Vagina (tissue), 2 donors: Measurements from ENCODE around the gene PDE4D. TPM values are rescaled to one million over a fixed set of nuclear protein-coding genes. Genes with fewer than 3 reads are reported as not detected.
"Not testable (repeated sequence)": the region's sequence is repeated elsewhere in the genome, so short reads cannot be mapped to it uniquely, and the experiment has no call there.

Experiments used
- DNase-seq, 2 donors: peaks; one replicate each; pipeline ENCODE4 v3.0.0-alpha.2; 2017; ENCODE audit errors: extremely low spot score in 2 of 2
- H3K27ac ChIP-seq: fragments of 200-600 bp; sonication (generic); one replicate; pipeline ENCODE4 v1.5.1; 2019
- H3K27me3 ChIP-seq: fragments of 200-600 bp; sonication (generic); one replicate; pipeline ENCODE4 v1.5.1; 2019
- H3K36me3 ChIP-seq, 2 donors: fragments of 200-600 bp; sonication (generic); one replicate each; pipeline ENCODE4 v1.5.1; 2017 to 2019
- H3K4me1 ChIP-seq: fragments of 200-600 bp; sonication (generic); one replicate; pipeline ENCODE4 v1.5.1; 2019
- H3K4me3 ChIP-seq, 2 donors: fragments of 200-600 bp; sonication (generic); 1 replicate in 1 of 2; 2 replicates in 1 of 2; pipeline ENCODE4 v1.5.1; 2016 to 2019
- H3K9me3 ChIP-seq: fragments of 200-600 bp; sonication (generic); one replicate; pipeline ENCODE4 v1.5.1; 2019
- POLR2A ChIP-seq, 2 donors: fragments of 450-650 bp; IDR thresholded peaks; one replicate each; pipeline ENCODE4 v1.6.1; 2017; ENCODE audit warnings: antibody characterized with exemption in 2 of 2, mild to moderate bottlenecking in 2 of 2, moderate library complexity in 2 of 2
- POLR2AphosphoS5 ChIP-seq, 2 donors: sonication (generic); formaldehyde crosslinking; IDR thresholded peaks; one replicate each; pipeline ENCODE4 v1.9.0; 2017; ENCODE audit warnings: antibody characterized with exemption in 2 of 2, mild to moderate bottlenecking in 2 of 2, low read depth in 1 of 2; ENCODE audit not compliant: insufficient read depth in 1 of 2
- intact Hi-C: fragments of 100-400 bp; cut with DNase I; formaldehyde crosslinking; loops from one replicate; pipeline ENCODE4 v1.15.1; 2023
- total RNA-seq: library from RNA; depleted of rRNA; stranded (reverse); fragments of >200 nt; gene quantifications from one replicate; pipeline ENCODE4 v1.2.3, GENCODE V29; 2016
- TF ChIP-seq, protein P1 (sequence below), 3 experiments: fragments of 450-650 bp in 2 of 3; fragments of 200-600 bp in 1 of 3; sonication (generic) in 1 of 3; IDR thresholded peaks; one replicate each; pipeline ENCODE4 v1.5.1; 2017 to 2019; ENCODE audit warnings: antibody characterized with exemption in 3 of 3, mild to moderate bottlenecking in 2 of 3, moderate library complexity in 2 of 3

Gene PDE4D
- total RNA-seq, 1 donor from 2014 or later, result 86.9 TPM

DNA sequence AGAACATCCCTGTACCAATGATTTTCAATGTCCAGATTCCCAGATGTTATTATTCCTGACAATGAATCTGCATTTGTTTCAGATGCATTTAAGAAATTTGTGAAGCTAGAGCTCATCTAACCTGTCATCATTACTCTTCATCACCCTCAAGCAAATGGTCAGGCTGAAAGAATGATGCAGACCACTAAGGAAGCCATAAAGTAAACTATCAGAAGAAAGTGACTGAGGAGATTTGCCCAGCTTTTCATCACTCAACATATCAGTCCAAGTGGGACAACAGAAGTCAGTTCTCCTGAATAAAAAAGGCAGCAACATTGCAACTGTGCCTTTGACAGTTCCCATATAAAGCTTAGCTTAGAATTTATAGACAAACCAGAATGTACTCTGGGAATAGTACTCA lies 419.9 kb downstream of the PDE4D start:
- TF ChIP-seq POLR2A (IDR thresholded peaks at IDR 0.05), result no peak
- TF ChIP-seq, protein P1, sequence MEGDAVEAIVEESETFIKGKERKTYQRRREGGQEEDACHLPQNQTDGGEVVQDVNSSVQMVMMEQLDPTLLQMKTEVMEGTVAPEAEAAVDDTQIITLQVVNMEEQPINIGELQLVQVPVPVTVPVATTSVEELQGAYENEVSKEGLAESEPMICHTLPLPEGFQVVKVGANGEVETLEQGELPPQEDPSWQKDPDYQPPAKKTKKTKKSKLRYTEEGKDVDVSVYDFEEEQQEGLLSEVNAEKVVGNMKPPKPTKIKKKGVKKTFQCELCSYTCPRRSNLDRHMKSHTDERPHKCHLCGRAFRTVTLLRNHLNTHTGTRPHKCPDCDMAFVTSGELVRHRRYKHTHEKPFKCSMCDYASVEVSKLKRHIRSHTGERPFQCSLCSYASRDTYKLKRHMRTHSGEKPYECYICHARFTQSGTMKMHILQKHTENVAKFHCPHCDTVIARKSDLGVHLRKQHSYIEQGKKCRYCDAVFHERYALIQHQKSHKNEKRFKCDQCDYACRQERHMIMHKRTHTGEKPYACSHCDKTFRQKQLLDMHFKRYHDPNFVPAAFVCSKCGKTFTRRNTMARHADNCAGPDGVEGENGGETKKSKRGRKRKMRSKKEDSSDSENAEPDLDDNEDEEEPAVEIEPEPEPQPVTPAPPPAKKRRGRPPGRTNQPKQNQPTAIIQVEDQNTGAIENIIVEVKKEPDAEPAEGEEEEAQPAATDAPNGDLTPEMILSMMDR (IDR thresholded peaks at IDR 0.05), result no peak
- Histone ChIP-seq H3K27me3 (no peaks in the 10 kb centered on the region), H3K4me3 (no peak overlapping the region), H3K9me3 (no peaks in the 10 kb centered on the region), H3K36me3 (no peaks in the 10 kb centered on the region), H3K4me1 (no peaks in the 10 kb centered on the region), H3K27ac (no peak overlapping the region)
- intact Hi-C loops, result no loop called here
- no peak for DNase-seq

DNA sequence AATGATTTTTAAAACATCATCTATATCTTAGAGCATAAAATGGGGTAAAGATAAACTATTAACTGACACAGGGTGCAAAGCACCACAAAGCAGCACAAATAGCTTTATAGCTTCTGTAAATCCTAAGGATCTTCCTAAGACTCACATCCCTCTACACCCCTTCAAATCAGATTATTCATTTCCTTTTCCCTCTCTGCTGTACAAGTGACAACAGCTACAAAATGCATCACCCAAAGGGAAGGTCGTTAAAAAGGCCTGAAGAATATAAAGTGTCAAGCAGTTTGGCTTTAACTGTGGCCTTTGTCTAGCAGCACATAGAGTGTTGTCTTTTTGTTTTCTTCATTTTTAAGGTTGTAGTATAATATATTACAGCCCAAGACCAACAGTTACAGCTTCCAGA lies 422.1 kb downstream of the PDE4D start:
- Histone ChIP-seq H3K27me3 (no peaks in the 10 kb centered on the region), H3K27ac (no peak overlapping the region), H3K36me3 (no peaks in the 10 kb centered on the region), H3K9me3 (no peaks in the 10 kb centered on the region), H3K4me1 (no peaks in the 10 kb centered on the region), H3K4me3 (no peak overlapping the region)
- TF ChIP-seq, protein P1 (IDR thresholded peaks at IDR 0.05), result no peak
- TF ChIP-seq POLR2A (IDR thresholded peaks at IDR 0.05) (no peak), POLR2AphosphoS5 (IDR thresholded peaks at IDR 0.05; ENCODE audit: insufficient read depth in 1 of 2, low read depth in 1 of 2) (no peak)
- intact Hi-C loops, result no loop called here
- no peak for DNase-seq

- Histone ChIP-seq H3K4me3 (no peak overlapping the region), H3K27me3 (no peaks in the 10 kb centered on the region), H3K27ac (no peak overlapping the region), H3K36me3 (no peaks in the 10 kb centered on the region), H3K4me1 (no peaks in the 10 kb centered on the region), H3K9me3 (no peaks in the 10 kb centered on the region)
- TF ChIP-seq POLR2A (IDR thresholded peaks at IDR 0.05) (no peak), POLR2AphosphoS5 (IDR thresholded peaks at IDR 0.05; ENCODE audit: insufficient read depth in 1 of 2, low read depth in 1 of 2) (no peak)
- TF ChIP-seq, protein P1 (IDR thresholded peaks at IDR 0.05), result no peak
- DNase-seq, result no peak
- intact Hi-C loops, result no loop called here
Observed at GRCh38 chr5:59467969-59468368, 425.6 kb downstream of the PDE4D start.

- intact Hi-C loops, result no loop called here
- DNase-seq, result no peak
- no peaks in the 10 kb centered on the region for H3K4me1 ChIP-seq
- no peaks in the 10 kb centered on the region for H3K9me3 ChIP-seq
- TF ChIP-seq POLR2A (IDR thresholded peaks at IDR 0.05) (no peak), POLR2AphosphoS5 (IDR thresholded peaks at IDR 0.05; ENCODE audit: insufficient read depth in 1 of 2, low read depth in 1 of 2) (no peak)
- no peaks in the 10 kb centered on the region for H3K36me3 ChIP-seq
- H3K27ac ChIP-seq, result no peak overlapping the region
- no peak overlapping the region for H3K4me3 ChIP-seq
- no peaks in the 10 kb centered on the region for H3K27me3 ChIP-seq
Observed at GRCh38 chr5:59466271-59466670, 427.3 kb downstream of the PDE4D start.

DNA sequence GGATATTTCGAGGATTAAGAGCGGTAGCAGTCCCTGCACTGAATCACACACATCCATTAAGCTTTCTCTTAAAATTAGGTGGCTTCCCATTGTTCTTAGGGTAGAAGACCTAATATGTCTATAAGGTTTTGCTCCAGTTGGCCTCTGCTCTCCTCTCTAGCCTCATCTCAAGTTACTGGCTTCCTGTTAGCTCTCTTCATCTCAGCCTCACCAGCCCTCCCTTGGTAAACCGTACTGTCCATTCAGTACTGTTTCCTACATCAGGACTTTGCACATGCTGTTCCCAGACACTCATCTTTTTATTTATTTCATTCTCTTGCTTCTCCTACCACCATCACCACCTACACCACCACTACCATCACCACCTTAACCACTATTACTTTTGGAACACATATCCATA lies 428.6 kb downstream of the PDE4D start:
- Histone ChIP-seq H3K4me3 (no peak overlapping the region), H3K27ac (no peak overlapping the region), H3K36me3 (no peaks in the 10 kb centered on the region), H3K4me1 (peaks cover 4% of the 10 kb centered on the region), H3K9me3 (no peaks in the 10 kb centered on the region), H3K27me3 (no peaks in the 10 kb centered on the region)
- DNase-seq, result no peak
- intact Hi-C loops, result no loop called here
- TF ChIP-seq POLR2AphosphoS5 (IDR thresholded peaks at IDR 0.05; ENCODE audit: insufficient read depth in 1 of 2, low read depth in 1 of 2), result no peak
- no peak for TF ChIP-seq POLR2A (IDR thresholded peaks at IDR 0.05)
- TF ChIP-seq, protein P1 (IDR thresholded peaks at IDR 0.05), result no peak

DNA sequence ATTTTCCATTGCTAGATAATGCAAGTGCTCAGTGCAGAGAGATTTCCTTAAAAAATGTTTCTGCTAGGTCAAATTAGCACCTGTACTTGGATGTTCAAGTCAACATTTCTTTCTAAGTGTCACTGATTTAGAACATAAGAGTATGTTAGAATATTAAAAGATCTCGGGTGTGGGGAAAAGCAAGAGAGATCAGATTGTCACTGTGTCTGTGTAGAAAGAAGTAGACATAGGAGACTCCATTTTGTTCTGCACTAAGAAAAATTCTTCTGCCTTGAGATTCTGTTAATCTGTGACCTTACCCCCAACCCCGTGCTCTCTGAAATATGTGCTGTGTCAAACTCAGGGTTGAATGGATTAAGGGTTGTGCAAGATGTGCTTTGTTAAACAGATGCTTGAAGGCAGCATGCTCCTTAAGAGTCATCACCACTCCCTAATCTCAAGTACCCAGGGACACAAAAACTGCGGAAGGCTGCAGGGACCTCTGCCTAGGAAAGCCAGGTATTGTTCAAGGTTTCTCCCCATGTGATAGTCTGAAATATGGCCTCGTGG lies 429.8 kb downstream of the PDE4D start:
- H3K27ac ChIP-seq, intact Hi-C loops, DNase-seq: not testable (repeated sequence)

More for the DNA sequence above, 429.8 kb downstream of the PDE4D start:
- H3K27me3 ChIP-seq, H3K4me1 ChIP-seq, H3K4me3 ChIP-seq, H3K36me3 ChIP-seq, H3K9me3 ChIP-seq: not testable (repeated sequence)
